Gastrocnemius medialis (tissue), 4 donors: Measurements from ENCODE around the gene ITFG1.

Experiments used
- CTCF ChIP-seq, 5 experiments: fragments of 450-650 bp in 3 of 5; fragments of 200-600 bp in 2 of 5; sonication (generic) in 2 of 5; IDR thresholded peaks in 4 of 5; conservative IDR thresholded peaks in 1 of 5; 1 replicate in 4 of 5; 2 replicates in 1 of 5; pipeline ENCODE4 v1.5.1; 2016 to 2019; ENCODE audit warnings: antibody characterized with exemption in 5 of 5, mild to moderate bottlenecking in 3 of 5, moderate library complexity in 3 of 5
- POLR2A ChIP-seq, 2 donors: fragments of 450-650 bp; IDR thresholded peaks; one replicate each; pipeline ENCODE4 v1.6.1; 2017; ENCODE audit warnings: antibody characterized with exemption in 2 of 2, mild to moderate bottlenecking in 2 of 2, moderate library complexity in 2 of 2

GRCh38 chr16:47241061-47241460 lies 219.8 kb downstream of the ITFG1 start:
- TF ChIP-seq CTCF (IDR thresholded peaks at IDR 0.05 in 4 of 5, conservative IDR thresholded peaks at IDR 0.05 in 1 of 5) (no peak), POLR2A (IDR thresholded peaks at IDR 0.05) (no peak)
